HepG2 (cell line): Measurements from ENCODE around the gene SELENOS. TPM values are rescaled to one million over a fixed set of nuclear protein-coding genes. Genes with fewer than 3 reads are reported as not detected.
A peak's percentile ranks its signal among the peaks of the same experiment; 100 is the strongest.

ENCODE experiments used
- CBFB ChIP-seq: sonication (generic); formaldehyde crosslinking; IDR thresholded peaks from 2 replicates; pipeline ENCODE4 v1.4.0; 2020; ENCODE audit warnings: missing genetic modification reagents
- EP300 ChIP-seq, 3 experiments: sonication (generic) in 1 of 3; formaldehyde crosslinking in 1 of 3; IDR thresholded peaks; 2 replicates each; pipeline versions ENCODE4 v1.5.1 to v1.6.1; 2011 to 2020; ENCODE audit warnings: low read depth in 2 of 3, low read length in 2 of 3, borderline replicate concordance in 1 of 3, improper control_type of control experiment in 1 of 3, mild to moderate bottlenecking in 1 of 3, missing genetic modification reagents in 1 of 3, moderate library complexity in 1 of 3
- HNRNPUL1 ChIP-seq: fragments of 200-400 bp; formaldehyde crosslinking; IDR thresholded peaks from 2 replicates; pipeline ENCODE4 v1.6.1; 2017; ENCODE audit warnings: low read depth, mild to moderate bottlenecking, low read length, moderate library complexity
- HOXA3 ChIP-seq: sonication (generic); formaldehyde crosslinking; IDR thresholded peaks from 2 replicates; pipeline ENCODE4 v1.5.0; 2020; ENCODE audit warnings: missing genetic modification reagents
- KDM5B ChIP-seq: sonication (generic); formaldehyde crosslinking; IDR thresholded peaks from 2 replicates; pipeline ENCODE4 v1.4.0; 2020; ENCODE audit warnings: missing genetic modification reagents, mild to moderate bottlenecking, borderline replicate concordance
- NCOR1 ChIP-seq: fragments of 200-600 bp; sonication (generic); IDR thresholded peaks from 2 replicates; pipeline ENCODE4 v1.7.0; 2017; ENCODE audit warnings: antibody characterized with exemption, low read length, borderline replicate concordance
- NFATC3 ChIP-seq: sonication (generic); formaldehyde crosslinking; IDR thresholded peaks from 2 replicates; pipeline ENCODE4 v1.5.1; 2020; ENCODE audit warnings: mild to moderate bottlenecking, missing genetic modification reagents
- NKX3-1 ChIP-seq: sonication (generic); formaldehyde crosslinking; IDR thresholded peaks from 2 replicates; pipeline ENCODE4 v1.5.0; 2020; ENCODE audit warnings: missing genetic modification reagents
- PLRG1 ChIP-seq: fragments of 450-650 bp; conservative IDR thresholded peaks from 2 replicates; pipeline ENCODE4 v1.6.1; 2016
- PRPF4 ChIP-seq: fragments of 200-400 bp; formaldehyde crosslinking; IDR thresholded peaks from 2 replicates; pipeline ENCODE4 v1.6.1; 2016; ENCODE audit warnings: low read length, low read depth; ENCODE audit not compliant: poor library complexity, severe bottlenecking
- SMC3 ChIP-seq: IDR thresholded peaks from 2 replicates; pipeline ENCODE4 v1.6.1; 2011; ENCODE audit warnings: low read length, improper control_type of control experiment
- STAT5B ChIP-seq: sonication (generic); formaldehyde crosslinking; IDR thresholded peaks from 2 replicates; pipeline ENCODE4 v1.4.0; 2020; ENCODE audit warnings: missing genetic modification reagents
- XBP1 ChIP-seq: sonication (generic); formaldehyde crosslinking; IDR thresholded peaks from 2 replicates; pipeline ENCODE4 v1.5.0; 2020; ENCODE audit warnings: missing genetic modification reagents
- ZBTB44 ChIP-seq: sonication (generic); formaldehyde crosslinking; IDR thresholded peaks from 2 replicates; pipeline ENCODE4 v1.4.0; 2020; ENCODE audit warnings: missing genetic modification reagents
- ZNF329 ChIP-seq: sonication (generic); formaldehyde crosslinking; IDR thresholded peaks from 2 replicates; pipeline ENCODE4 v1.9.0; 2021; ENCODE audit warnings: low read depth, mild to moderate bottlenecking, missing genetic modification reagents
- ZNF543 ChIP-seq: sonication (generic); formaldehyde crosslinking; IDR thresholded peaks from 2 replicates; pipeline ENCODE4 v1.4.0; 2020; ENCODE audit warnings: mild to moderate bottlenecking, missing genetic modification reagents
- ZNF678 ChIP-seq: sonication (generic); formaldehyde crosslinking; IDR thresholded peaks from 2 replicates; pipeline ENCODE4 v1.4.0; 2020; ENCODE audit warnings: mild to moderate bottlenecking, missing genetic modification reagents
- ZNF704 ChIP-seq: sonication (generic); formaldehyde crosslinking; IDR thresholded peaks from 2 replicates; pipeline ENCODE4 v1.8.1; 2023; ENCODE audit warnings: mild to moderate bottlenecking, inconsistent platforms, moderate library complexity, missing genetic modification reagents, borderline replicate concordance
- ZNF776 ChIP-seq: sonication (generic); formaldehyde crosslinking; IDR thresholded peaks from 2 replicates; pipeline ENCODE4 v1.4.0; 2020; ENCODE audit warnings: mild to moderate bottlenecking, missing genetic modification reagents
- ZNF777 ChIP-seq: sonication (generic); formaldehyde crosslinking; IDR thresholded peaks from 2 replicates; pipeline ENCODE4 v1.4.0; 2020; ENCODE audit warnings: missing genetic modification reagents
- polyA plus RNA-seq, 8 experiments: library from polyadenylated mRNA; depleted of rRNA in 3 of 8; stranded (reverse) in 7 of 8; unstranded in 1 of 8; fragments of >200 nt; fragmentation: Illumina TruSeq in 4 of 8; extraction: Trizol in 4 of 8; gene quantifications; 2 replicates each; pipeline versions ENCODE4 v1.2.1 to v1.2.3, GENCODE V29; 2011 to 2016; ENCODE audit warnings: low read depth in 4 of 8, missing spikeins in 1 of 8, mixed read lengths in 1 of 8; ENCODE audit not compliant: insufficient read depth in 1 of 8
- total RNA-seq, 5 experiments: library from RNA; depleted of rRNA; stranded (reverse); fragments of >200 nt; fragmentation: Illumina TruSeq; extraction: Trizol; gene quantifications; 2 replicates each; pipeline ENCODE4 v1.2.3, GENCODE V29; 2016; ENCODE audit warnings: low read depth in 1 of 5
- TF ChIP-seq, protein P1 (sequence below): IDR thresholded peaks from 2 replicates; pipeline ENCODE4 v1.6.1; 2016; ENCODE audit warnings: low read depth, missing genetic modification reagents, missing compliant biosample characterization

The SELENOS gene
- total and polyA plus RNA-seq, 2 of the 13 experiments (the other 11 are each of a cell fraction or from before 2014, with no cell fraction given), result 63.0 to 66.1 TPM

GRCh38 chr15:101294731-101295606, 17.7 kb upstream of the SELENOS start, which contains the start of gene SNRPA1 (continued):
- TF ChIP-seq, protein P1, sequence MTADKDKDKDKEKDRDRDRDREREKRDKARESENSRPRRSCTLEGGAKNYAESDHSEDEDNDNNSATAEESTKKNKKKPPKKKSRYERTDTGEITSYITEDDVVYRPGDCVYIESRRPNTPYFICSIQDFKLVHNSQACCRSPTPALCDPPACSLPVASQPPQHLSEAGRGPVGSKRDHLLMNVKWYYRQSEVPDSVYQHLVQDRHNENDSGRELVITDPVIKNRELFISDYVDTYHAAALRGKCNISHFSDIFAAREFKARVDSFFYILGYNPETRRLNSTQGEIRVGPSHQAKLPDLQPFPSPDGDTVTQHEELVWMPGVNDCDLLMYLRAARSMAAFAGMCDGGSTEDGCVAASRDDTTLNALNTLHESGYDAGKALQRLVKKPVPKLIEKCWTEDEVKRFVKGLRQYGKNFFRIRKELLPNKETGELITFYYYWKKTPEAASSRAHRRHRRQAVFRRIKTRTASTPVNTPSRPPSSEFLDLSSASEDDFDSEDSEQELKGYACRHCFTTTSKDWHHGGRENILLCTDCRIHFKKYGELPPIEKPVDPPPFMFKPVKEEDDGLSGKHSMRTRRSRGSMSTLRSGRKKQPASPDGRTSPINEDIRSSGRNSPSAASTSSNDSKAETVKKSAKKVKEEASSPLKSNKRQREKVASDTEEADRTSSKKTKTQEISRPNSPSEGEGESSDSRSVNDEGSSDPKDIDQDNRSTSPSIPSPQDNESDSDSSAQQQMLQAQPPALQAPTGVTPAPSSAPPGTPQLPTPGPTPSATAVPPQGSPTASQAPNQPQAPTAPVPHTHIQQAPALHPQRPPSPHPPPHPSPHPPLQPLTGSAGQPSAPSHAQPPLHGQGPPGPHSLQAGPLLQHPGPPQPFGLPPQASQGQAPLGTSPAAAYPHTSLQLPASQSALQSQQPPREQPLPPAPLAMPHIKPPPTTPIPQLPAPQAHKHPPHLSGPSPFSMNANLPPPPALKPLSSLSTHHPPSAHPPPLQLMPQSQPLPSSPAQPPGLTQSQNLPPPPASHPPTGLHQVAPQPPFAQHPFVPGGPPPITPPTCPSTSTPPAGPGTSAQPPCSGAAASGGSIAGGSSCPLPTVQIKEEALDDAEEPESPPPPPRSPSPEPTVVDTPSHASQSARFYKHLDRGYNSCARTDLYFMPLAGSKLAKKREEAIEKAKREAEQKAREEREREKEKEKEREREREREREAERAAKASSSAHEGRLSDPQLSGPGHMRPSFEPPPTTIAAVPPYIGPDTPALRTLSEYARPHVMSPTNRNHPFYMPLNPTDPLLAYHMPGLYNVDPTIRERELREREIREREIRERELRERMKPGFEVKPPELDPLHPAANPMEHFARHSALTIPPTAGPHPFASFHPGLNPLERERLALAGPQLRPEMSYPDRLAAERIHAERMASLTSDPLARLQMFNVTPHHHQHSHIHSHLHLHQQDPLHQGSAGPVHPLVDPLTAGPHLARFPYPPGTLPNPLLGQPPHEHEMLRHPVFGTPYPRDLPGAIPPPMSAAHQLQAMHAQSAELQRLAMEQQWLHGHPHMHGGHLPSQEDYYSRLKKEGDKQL, result peak; percentile 66; the same call in 1 of the 2 replicates
- TF ChIP-seq NCOR1 (peak; percentile 60; the same call in 1 of the 2 replicates), ZBTB44 (CRISPR knock-in tag) (no peak; the same call in 1 of the 2 replicates), ZNF329 (CRISPR knock-in tag) (no peak), ZNF678 (peak; percentile 93), NFATC3 (no peak), EP300 (IDR thresholded peaks at IDR 0.05; ENCODE audit: low read depth in 2 of 2, low read length in 2 of 2) (peak in 1 of 2 experiments; percentile 59; a peak in 1 of 4 replicates), EP300 (CRISPR knock-in tag; IDR thresholded peaks at IDR 0.05; ENCODE audit: borderline replicate concordance) (no peak), ZNF704 (CRISPR knock-in tag) (peak; percentile 79; the same call in 1 of the 2 replicates), XBP1 (CRISPR knock-in tag) (no peak), PLRG1 (no peak), KDM5B (CRISPR knock-in tag) (0 out of 2 replicates have a peak, but pooled peaks have one; percentile 91), SMC3 (no peak), STAT5B (no peak), PRPF4 (no peak), HOXA3 (peak; percentile 95), HNRNPUL1 (peak; percentile 67; the same call in 1 of the 2 replicates), ZNF777 (CRISPR knock-in tag) (peak; percentile 90), ZNF543 (peak; percentile 89; the same call in 1 of the 2 replicates), ZNF776 (peak; percentile 92), NKX3-1 (no peak; the same call in none of the 2 replicates), CBFB (CRISPR knock-in tag) (peak; percentile 90)
